Kidney epithelial cell (primary cell): Measurements from ENCODE around the gene DCAF4. TPM values are rescaled to one million over a fixed set of nuclear protein-coding genes. Genes with fewer than 3 reads are reported as not detected.

Experiments used
- DNase-seq: peaks from one replicate; pipeline ENCODE4 v3.0.0-alpha.2; 2010; ENCODE audit warnings: low read depth
- H3K27me3 ChIP-seq: 2 replicates; pipeline ENCODE4 v1.6.0; 2011; ENCODE audit warnings: low read length; ENCODE audit not compliant: control insufficient read depth, insufficient read depth
- H3K36me3 ChIP-seq: 2 replicates; pipeline ENCODE4 v1.5.1; 2011; ENCODE audit warnings: low read length; ENCODE audit not compliant: control insufficient read depth, insufficient read depth
- H3K4me3 ChIP-seq: 2 replicates; pipeline ENCODE4 v1.5.1; 2011; ENCODE audit warnings: low read depth, mild to moderate bottlenecking, control low read depth, low read length
- CTCF ChIP-seq: IDR thresholded peaks from 2 replicates; pipeline ENCODE4 v1.5.1; 2011; ENCODE audit warnings: mild to moderate bottlenecking, moderate library complexity, low read length, control low read depth, inconsistent platforms; ENCODE audit not compliant: insufficient read depth, poor library complexity, severe bottlenecking
- total RNA-seq: library from RNA; depleted of rRNA; stranded (reverse); fragments of >200 nt; gene quantifications from 2 replicates; pipeline ENCODE4 v1.2.3, GENCODE V29; 2015

DCAF4 gene
- total RNA-seq, 1 donor from 2014 or later = 23.1 TPM

GRCh38 chr14:72916174-72916573 lies 10.1 kb upstream of the DCAF4 start:
- Histone ChIP-seq H3K27me3 (no peaks in the 10 kb centered on the region), H3K36me3 (no peaks in the 10 kb centered on the region), H3K4me3 (no peak overlapping the region)
- TF ChIP-seq CTCF = no peak
- DNase-seq = no peak

DNA sequence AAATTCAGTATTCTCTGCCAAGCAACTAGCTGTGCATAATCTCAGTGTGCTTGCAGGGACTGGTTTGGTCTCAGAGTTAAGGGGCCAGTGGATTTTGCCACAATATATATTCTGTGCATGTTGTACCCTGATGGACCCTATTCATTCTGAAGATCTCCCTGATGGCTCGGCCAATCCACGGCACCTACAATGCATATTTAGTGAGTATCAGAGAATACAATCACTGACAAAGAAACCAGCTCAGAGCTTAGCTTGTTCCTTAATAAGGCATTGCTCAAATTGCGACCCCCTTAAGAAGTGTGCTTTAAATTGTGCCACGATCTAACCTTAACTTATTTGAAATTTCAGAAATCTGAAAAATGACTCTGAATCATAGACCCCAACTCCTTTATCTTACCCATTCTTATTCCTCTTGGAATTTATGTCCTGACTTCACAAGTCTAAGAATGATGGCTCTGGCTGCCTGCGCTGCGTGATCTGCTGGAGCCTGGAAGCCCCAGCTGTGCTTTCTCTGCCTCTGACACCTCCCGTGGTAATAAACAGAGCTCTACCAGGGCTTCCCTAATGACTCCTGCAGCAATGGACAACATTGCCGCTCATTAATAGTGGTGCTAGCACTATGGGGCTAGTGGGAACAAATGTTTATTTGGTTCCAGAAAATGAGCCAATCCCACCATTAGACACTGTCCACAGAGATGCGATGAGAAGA lies 9.0 kb upstream of the DCAF4 start:
- no peak for DNase-seq

GRCh38 chr14:72920008-72920407 lies 6.3 kb upstream of the DCAF4 start:
- DNase-seq = no peak
- no peak overlapping the region for H3K4me3 ChIP-seq
- no peaks in the 10 kb centered on the region for H3K27me3 ChIP-seq
- no peaks in the 10 kb centered on the region for H3K36me3 ChIP-seq
- TF ChIP-seq CTCF = peak; percentile 5

More for the DNA sequence above, 9.0 kb upstream of the DCAF4 start:
- TF ChIP-seq CTCF = no peak
- no peaks in the 10 kb centered on the region for H3K36me3 ChIP-seq
- H3K27me3 ChIP-seq = no peaks in the 10 kb centered on the region
- H3K4me3 ChIP-seq = no peak overlapping the region

GRCh38 chr14:72921396-72921795 lies 4.9 kb upstream of the DCAF4 start:
- no peak for TF ChIP-seq CTCF
- DNase-seq = no peak
- Histone ChIP-seq H3K27me3 (no peaks in the 10 kb centered on the region), H3K36me3 (no peaks in the 10 kb centered on the region), H3K4me3 (no peak overlapping the region)

DNA sequence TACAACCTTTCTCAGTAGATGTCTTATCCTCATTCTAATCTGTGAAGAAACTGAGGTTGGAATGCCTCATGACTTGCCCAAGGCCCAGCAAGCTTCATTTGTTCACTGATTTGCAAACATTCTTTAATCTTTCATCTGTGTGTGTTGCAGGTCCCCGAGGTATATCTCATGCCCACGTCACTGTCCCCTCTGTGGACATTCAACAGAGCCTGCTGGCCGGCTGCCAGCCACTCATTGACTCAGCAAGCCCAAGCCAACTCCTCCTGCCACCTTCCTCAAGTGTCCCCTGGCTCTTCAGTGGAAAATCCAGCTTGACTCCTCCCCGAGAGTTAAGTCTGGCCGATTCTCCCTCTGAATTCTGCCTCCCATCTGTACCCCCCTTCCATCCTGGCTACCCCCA lies 1.9 kb upstream of the DCAF4 start:
- no peak overlapping the region for H3K4me3 ChIP-seq
- no peak for DNase-seq
- no peaks in the 10 kb centered on the region for H3K36me3 ChIP-seq
- no peaks in the 10 kb centered on the region for H3K27me3 ChIP-seq
- TF ChIP-seq CTCF = no peak

GRCh38 chr14:72925171-72925759 lies 999 bp upstream of the DCAF4 start:
- Histone ChIP-seq H3K36me3 (no peaks in the 10 kb centered on the region), H3K27me3 (no peaks in the 10 kb centered on the region), H3K4me3 (no peak overlapping the region)
- no peak for TF ChIP-seq CTCF
- no peak for DNase-seq
